HK-2 (cell line): ENCODE data around the gene RHCE.
"Not testable (repeated sequence)": the region's sequence is repeated elsewhere in the genome, so short reads cannot be mapped to it uniquely, and the experiment has no call there.

Experiments
- DNase-seq: peaks from one replicate; pipeline ENCODE4 v3.0.0-alpha.2; 2018; ENCODE audit not compliant: unreplicated experiment

RHCE gene

DNA sequence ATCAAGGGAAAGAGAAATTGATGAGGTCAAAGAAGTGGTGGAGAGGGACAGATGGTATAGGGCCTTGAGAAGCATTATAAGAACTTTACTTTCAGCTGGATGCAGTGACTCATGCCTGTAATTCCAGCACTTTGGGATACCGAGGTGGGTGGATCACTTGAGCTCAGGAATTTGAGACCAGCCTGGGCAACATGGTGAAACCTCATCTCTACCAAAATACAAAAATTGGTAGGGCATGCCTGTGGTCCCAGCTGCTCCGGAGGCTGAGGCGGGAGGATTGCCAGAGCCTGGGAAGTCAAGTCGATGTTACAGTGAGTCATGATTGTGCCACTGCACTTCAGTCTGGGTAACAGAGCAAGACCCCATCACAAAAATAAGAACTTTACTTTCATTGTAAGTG lies 76.8 kb downstream of the RHCE start:
- DNase-seq, result peak; percentile 16

DNA sequence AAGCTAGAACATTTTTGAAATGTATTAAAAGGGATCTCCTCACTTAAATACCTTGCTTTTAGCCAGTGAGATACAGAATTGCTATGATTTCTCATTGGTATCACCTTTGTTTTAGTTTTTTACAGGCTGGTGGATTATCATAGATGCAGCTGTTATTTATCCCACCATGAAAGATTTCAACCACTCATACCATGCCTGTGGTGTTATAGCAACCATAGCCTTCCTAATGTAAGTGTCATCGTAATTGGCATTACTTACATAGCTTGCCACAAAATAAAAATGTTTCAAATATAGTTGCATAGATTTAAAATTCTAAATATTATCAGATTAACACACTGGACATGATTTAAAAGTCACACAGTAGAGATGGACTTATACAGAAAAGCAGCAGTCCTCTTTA lies 77.8 kb downstream of the RHCE start:
- DNase-seq, result no peak

DNA sequence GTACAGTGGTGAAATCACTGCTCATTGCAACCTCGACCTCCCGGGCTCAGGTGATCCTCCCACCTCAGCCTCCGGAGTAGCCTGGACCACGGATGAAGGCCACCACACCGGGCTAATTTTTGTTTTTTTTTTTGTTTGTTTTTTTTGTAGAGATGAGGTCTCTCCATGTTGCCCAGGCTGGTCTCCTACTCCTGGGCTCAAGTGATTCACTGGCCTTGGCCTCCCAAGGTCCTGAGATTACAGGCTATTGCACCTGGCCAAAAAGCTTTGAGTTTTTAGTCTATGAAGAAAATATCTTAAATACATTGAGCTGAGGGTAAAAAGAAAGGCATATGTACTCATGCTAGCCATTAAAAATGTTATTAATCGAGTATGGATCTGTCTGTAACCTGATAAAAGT lies 78.9 kb downstream of the RHCE start:
- no peak for DNase-seq

DNA sequence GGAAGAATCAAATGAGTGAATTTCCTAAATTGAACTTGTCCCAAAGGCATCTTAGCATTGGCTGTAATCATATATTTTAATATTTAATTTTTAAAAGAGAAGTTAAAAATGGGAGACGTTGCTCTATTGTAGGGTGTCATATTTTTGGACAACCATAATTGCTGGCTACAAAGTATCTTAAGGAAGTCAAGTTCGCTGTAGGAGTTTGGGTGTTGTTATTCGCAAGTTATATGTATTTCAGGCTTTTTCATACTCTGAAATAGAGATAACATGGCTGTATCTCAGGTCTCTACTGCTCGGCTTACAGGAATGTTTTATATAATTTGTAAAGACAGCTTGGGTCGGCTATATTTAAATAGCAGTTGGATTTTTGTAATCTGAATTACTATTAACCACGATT lies 81.6 kb downstream of the RHCE start:
- DNase-seq, result no peak

DNA sequence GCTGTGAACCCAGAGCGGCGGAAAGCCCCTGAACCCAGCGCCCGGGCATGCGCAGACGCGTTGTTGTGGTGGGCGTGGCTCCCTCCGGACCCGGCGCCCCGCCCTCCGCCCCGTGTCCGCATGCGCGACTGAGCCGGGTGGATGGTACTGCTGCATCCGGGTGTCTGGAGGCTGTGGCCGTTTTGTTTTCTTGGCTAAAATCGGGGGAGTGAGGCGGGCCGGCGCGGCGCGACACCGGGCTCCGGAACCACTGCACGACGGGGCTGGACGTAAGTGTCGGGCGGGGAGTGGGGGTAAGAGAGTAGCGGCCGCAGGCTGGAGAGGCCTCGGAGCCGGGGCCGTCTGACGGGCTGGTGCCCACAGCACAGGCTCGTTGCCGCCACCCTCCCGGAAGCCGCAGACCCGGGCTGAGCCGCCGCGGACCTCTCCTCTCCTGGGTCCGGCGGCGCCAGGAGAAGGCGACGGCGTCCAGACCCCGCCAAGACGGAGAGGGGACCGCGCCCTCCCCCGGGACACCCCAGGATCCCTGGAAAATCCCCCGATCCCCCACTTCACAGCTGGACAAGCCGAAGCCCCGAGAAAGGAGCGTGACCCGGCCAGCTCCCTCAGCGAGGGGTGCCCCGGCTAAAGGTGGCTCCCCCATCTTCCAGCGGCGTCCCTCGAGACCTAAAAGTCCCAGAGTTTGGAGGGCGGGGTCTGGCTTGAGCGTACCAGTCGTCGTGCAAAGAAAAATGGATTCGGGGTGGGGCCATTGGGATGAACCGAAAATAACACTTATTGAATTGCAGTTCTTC lies 82.2 kb downstream of the RHCE start, which contains the start of gene TMEM50A:
TSS of gene TMEM50A (plus strand) at position 147 of the 794 bp plus-strand sequence. CDS start 2,153 bp downstream, outside the sequence.
- peak; percentile 93 for DNase-seq

DNA sequence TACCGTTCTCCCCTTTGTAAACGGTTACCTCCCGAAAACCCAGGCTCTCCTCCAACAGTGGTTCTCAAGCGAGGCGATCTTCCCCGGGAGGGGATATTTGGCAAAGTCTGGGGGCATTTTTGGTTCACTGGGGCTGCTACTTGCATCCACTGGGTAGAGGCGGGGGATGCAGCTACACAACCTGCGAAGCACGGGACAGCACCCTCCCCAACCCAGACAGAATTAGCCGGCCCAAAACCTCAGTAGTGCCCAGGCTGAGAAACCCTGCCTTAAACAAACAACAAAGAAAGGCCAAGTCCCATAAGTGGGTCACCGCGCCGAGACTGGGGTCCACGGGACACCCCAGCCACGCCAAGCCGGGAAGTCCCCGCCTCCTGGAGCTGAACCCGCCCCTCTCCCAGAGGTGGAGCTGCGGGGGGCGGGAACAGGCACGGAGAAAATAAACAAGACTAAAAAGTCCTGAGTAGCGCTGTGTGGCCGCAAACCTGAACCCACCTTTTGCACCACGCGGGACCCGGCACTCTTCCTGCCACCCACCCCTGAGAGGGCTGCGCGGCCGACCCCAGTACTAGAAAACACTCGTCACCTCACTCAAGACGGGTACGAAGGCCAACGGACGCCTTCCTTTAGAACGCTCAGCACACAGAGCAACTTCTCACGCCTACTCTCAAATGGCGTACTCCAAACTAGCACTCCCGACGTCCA lies 83.0 kb downstream of the RHCE start:
- DNase-seq, result not testable (repeated sequence)

DNA sequence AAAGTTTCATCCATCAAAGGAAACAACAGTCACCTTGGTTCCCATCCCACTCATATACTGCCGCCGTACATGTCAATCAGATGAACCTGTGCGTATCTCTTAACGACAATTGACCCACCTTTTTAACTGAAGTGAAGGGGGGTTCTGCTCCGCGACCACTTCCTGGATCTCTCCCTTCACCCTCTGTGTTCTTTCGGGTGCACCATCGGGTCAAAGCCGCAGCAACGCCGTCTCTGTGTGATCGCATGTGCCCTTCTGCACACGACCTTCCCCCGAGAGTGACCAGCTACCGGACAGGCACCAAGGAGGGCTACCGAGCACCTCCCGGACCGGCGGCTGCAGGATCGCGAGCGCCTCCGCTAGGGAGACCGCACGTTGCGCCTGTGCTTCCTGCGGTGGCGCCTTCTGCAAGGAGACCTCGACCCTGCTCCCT lies 83.7 kb downstream of the RHCE start:
- peak; percentile 13 for DNase-seq

DNA sequence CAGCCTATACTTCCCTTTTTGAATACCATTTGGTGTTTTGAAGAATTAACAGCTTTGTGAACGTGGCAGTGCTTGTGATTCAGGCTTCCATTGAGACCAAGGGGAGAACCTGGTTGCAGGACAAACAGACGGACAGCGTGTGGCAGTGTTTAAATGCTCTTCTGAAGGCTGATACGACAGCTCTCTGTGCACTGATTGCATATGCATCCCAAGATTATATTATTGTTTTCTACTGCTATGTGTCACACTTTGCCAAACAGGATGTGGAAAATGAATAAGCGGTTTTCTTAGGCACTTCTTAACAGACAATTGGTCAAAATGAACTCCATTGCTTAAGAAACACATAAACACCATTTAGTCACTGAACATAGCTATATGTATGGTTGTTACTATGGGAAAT lies 90.7 kb downstream of the RHCE start:
- DNase-seq, result not testable (repeated sequence)

DNA sequence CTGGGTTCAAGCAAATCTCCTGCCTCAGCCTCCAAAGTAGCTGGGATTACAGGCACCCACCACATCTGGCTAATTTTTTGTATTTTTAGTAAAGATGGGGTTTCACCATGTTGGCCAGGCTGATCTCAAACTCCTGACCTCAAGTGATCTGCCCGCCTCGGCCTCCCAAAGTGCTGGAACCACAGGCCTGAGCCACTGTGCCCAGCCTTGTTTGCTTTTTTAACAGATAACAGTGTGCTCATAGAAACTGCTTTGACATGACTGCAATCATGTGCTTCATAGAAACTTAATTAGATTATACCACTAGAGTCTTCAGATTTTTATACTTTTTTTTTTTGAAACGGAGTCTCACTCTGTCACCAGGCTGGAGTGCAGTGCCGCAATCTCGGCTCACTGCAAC lies 91.3 kb downstream of the RHCE start:
- not testable (repeated sequence) for DNase-seq

DNA sequence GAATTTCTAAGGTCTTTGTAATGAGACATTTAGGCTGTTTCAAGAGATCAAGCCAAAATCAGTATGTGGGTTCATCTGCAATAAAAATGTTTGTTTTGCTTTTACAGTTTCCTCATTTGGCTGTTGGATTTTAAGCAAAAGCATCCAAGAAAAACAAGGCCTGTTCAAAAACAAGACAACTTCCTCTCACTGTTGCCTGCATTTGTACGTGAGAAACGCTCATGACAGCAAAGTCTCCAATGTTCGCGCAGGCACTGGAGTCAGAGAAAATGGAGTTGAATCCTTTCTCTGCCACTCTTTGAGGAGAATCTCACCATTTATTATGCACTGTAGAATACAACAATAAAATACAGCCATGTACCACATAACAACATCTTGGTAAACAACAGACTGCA lies 91.8 kb downstream of the RHCE start:
- DNase-seq, result not testable (repeated sequence)

DNA sequence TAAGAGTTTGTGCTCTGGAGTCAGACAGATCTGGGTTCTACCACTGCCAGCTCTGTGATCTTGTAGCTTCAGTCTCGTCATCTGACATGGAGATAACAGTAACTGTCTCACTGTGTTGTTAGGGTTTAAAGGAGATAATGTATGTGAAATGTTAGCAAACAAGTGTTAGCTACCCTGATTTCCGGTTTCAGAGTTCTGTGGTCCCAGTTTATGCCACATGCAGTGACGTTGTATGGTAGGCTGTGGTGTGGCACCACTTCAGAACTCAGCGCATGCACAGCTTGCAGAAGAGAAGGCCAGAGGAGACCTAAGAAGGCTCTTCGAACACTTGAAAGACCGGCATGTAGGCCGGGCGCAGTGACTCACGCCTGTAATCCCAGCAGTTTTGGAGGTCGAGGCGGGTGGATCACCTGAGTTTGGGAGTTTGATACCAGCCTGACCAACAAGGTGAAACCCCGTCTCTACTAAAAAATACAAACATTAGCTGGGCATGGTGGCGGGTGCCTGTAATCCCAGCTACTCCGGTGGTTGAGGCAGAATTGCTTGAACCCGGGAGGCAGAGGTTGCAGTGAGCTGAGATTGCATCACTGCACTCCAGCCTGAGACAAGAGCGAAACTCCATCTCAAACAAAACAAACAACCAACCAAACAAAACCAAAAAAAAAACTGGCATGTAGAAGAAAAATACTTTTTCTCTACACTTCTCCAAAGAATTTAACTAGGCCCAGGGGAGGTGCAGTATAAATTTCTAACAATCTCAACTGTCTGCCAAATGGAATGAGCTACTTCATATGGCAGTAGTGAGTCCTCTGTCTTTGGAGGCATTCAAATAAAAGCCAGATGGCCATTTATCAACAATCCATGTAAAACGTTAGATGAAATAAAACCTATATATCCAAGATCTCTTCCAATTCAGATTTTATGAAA lies 92.5 kb downstream of the RHCE start:
- DNase-seq, result not testable (repeated sequence)

DNA sequence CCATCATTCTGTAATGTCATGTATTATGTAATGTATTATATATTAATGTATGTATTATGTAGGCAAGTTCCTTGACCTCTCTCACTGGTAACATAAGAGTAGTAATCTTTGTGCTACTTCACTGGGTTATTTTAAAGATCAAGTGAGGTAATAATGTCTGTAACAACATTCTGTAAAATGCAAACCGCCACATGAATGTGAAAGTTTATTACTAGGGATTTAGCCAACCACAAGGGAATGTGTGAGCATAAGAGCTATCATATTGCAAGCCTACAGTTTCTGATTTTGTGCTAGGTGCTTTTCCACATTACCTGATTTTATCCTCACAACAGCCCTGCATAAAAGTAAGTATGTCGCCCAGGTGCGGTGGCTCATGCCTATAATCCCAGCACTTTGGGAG lies 96.2 kb downstream of the RHCE start:
- not testable (repeated sequence) for DNase-seq

DNA sequence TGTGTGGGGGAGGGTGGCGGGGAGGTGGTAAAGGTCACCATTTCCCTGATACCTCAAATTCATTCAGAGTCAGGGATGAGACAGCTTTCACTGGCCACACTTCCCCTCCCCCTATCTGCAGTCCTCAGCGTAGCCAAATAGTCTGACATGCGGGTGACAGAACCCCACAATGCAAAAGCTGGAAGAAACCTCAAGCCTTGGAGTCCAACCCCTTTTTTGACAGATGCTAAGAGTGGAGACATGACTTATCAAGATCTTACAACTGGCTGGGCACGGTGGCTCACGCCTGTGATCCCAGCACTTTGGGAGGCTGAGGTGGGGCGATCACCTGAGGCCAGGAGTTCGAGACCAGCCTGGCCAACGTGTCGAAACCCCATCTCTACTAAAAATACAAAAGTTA lies 98.5 kb downstream of the RHCE start:
- not testable (repeated sequence) for DNase-seq

DNA sequence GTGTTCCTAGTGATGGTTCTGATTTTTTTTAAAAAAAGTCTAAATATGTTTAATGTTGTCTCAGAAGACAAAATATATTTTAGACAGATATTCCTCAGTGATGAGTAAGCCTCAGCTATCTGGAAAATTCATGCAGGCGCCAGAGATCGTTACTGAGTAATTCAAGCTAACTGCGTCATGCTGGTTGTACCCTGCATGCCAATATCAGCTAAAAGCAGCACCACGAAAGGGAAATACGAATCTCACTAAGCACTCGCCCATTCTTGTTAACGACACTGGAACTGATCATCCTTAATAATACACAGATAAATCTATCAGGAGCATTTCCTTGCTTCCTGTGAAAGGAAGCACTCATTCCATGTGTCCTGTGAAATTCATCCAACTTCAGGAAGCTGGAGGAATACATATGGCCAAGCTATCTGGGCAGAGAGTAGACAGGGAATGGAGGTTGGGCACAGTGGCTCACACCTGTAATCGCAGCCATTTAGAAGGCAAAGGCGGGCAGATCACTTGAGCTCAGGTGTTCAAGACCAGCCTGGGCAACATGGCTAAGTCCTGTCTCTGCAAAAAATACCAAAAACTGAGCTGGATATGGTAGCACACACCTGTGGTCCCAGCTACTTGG lies 100.2 kb downstream of the RHCE start:
- peak; percentile 23 for DNase-seq

DNA sequence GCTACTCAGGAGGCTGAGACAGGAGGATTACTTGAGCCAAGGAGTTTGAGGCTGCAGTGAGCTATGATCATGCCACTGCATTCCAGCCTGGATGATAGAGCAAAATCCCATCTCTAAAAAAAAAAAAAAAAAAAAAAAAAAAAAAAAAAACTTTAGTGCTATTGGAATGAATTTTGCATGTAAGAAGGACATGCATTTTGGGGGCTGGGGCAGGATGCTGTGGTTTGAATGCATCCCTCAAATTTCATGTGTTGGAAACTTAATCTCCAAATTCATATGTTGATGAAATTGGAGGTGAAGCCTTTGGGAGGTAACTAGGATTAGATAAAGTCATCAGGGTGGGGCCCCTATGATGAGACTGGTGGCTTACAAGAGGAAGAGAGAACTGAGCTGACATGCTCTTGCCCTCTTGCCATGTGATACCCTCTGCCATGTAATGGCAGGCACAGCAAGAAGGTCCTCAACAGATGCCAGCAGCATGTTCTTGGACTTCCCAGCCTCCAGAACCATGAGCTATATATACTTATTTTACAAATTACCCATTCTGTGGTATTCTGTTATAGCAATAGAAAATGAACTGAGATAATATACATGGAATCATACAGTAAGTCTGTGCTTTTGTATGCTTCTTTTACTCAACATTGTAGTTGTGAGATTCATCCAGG lies 107.7 kb downstream of the RHCE start:
- DNase-seq, result not testable (repeated sequence)
